ENCODE results near the gene DSCAM.

The DSCAM gene

GRCh38 chr21:40706176-40706575, 140.8 kb downstream of the DSCAM start:
- FAIRE-seq, result no peak

GRCh38 chr21:40704141-40704540, 142.8 kb downstream of the DSCAM start:
- FAIRE-seq, result no peak

DNA sequence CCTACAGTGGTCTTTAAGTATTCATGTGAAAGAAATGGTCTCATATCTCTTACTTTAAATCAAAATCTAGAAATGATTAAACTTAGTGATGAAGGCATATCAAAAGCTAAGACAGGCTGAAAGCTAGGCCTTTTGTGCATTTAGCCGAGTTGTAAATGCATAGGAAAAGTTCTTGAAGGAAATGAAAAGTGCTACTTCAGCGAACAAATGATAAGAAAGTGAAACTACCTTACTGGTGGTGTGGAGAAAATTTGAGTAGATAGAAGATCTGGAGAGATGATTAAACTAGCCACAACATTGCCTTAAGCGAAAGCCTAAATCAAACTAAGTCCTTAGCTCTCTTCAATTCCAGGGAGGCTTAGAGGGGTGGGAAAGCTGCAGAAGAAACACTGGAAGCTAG, 147.6 kb downstream of the DSCAM start:
- FAIRE-seq, result no peak

- FAIRE-seq, result no peak
Measured at GRCh38 chr21:40696246-40696645, 150.7 kb downstream of the DSCAM start.

GRCh38 chr21:40689840-40690360, 157.1 kb downstream of the DSCAM start:
- FAIRE-seq, result no peak

- no peak for FAIRE-seq
Measured at GRCh38 chr21:40689217-40689616, 157.7 kb downstream of the DSCAM start.

- FAIRE-seq, result no peak
Measured at GRCh38 chr21:40688106-40688864, 158.7 kb downstream of the DSCAM start.

GRCh38 chr21:40687625-40688024, 159.3 kb downstream of the DSCAM start:
- no peak for FAIRE-seq

GRCh38 chr21:40686526-40686925, 160.4 kb downstream of the DSCAM start:
- FAIRE-seq, result no peak

DNA sequence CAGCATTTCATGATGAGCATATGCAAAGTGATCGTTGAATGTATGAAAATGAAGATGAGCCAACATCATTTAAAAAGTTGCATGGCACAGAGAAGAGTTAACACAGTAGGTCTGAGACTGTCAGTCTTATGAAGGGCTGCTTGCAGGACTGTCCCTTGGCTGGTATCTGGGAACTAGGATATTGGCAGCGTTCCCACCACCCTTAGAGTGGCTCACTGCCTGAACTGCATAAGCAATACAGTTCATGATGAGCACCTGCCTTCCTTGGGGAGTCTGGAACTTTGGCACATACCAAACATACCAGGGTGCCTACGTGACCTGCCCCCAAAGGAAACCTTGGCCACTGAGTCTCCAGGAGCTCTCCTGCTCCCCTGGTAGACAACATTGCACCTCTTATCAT, 161.8 kb downstream of the DSCAM start:
- no peak for FAIRE-seq

DNA sequence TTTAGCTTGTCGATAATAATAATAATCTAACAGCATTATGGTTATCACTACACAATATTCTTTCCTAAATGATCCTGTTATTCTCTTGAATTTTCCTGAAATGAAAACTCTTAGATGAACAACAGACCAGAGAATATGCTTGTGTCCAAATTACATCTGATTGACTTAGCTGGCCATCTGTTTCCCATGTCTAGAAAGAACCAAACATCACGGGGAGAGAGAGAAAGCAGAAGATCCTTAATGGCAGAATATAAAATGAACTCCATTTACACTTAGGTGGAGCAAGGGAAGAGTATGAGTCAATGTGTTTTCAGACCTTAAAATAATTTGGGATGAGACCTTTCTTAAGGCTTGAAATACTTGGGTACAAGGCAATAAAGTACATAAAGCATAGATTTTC, 162.2 kb downstream of the DSCAM start:
- no peak for FAIRE-seq

DNA sequence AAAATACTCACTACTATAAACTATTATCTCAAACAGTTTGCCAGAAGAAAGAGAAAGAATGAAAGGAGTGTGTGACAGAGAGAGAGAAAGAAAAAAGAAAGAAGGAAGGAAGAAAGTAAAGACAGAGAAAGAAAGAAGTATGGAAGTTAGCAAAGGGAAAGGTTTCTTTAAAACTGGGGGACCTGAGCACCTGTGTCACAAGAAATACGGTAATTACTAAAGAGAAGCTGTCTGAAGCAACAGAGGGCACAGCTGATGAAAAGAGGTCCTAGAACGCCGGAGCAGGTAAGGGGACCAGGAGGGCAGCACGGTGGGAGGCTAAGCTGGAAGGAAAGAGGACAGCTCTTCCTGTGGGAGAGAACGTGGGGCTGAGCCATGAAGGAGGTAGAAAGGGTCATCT, 163.6 kb downstream of the DSCAM start:
- FAIRE-seq, result no peak

DNA sequence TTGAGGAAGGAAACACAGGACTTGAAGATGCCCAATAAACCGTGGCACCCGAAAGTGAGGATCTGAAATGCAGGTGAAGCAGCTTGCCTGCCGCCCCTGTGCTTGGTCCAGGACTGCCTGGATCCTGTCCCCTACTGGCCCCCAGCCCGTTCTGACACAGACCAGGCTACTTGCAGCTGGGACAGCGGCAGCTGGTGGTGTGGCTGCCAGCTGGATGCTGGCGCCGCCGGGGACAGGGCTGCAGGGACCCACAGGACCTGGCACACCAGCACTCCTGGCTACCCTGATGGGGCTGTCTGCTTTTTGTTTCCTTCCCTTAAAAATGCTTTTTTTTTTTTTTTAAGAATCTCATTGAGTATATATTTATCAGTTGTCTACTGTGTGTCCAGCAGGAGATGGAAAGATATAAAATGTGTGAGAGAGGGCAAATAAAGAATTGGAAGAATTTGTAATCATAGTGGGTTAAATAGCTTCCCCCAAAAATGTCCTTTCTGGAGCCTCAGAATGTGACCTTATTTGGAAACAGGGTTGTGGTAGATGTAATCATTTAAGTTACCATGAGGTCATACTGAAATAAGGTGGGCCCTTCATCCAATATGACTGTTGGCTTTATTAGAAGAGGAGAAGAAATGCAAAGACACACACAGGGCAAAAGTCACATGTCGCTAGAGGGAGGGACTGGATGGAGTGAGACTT, 165.6 kb downstream of the DSCAM start:
- FAIRE-seq, result no peak

GRCh38 chr21:40680311-40680710, 166.6 kb downstream of the DSCAM start:
- FAIRE-seq, result no peak

- FAIRE-seq, result no peak
Measured at GRCh38 chr21:40678681-40679284, 168.2 kb downstream of the DSCAM start.

DNA sequence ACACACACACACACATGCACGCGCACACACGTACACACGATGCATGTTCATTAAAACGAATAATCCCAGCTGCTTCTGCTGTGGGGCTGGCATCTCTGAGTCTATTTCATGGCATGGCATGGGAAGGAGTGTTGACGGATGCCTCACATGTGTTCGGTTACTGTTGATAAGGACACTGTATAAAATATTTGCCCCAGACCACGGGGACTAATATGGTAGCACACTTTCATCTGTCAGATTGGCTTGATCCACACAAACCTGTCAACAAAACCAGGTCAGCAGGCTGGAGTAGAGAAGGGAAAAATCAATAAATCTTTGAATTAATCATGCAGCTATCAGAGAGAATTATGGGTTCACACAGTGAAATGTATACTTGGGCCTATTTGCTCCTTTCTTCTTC, 171.9 kb downstream of the DSCAM start:
- FAIRE-seq, result no peak

- FAIRE-seq, result no peak
Measured at GRCh38 chr21:40672602-40673001, 174.4 kb downstream of the DSCAM start.

- FAIRE-seq, result no peak
Measured at GRCh38 chr21:40671716-40672115, 175.2 kb downstream of the DSCAM start.

DNA sequence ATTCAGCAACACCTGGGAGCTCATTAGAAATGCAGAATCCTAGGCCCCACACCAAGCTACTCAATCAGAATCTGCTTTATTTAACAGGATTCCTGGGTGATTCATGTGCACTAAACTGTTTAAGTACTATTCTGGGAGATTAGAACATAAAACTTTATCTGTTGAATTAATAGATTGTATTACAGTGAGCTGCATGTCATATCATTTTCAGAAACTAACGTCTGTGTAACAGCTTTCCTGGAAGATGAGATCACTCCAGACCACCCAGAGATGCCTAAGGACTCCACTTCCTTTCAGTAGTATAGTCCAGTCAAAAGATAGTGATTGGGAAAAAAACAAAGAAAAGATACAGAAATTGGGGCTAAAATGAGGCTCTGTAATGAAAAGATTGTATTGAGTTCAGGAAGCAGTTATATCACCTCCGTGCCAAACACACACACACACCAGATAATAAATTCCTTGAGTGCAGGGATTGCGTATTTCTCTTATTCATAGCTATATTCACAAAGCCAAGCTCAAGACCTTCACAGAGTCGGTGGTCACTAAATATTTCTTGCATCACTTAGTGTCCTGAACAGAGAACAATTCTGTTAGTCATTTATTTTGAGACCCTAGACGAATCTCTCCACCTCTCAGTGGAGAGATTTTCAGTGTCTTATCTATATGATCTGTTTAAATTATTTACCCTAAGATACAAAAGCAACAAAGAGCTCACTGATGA, 178.2 kb downstream of the DSCAM start:
- no peak for FAIRE-seq

DNA sequence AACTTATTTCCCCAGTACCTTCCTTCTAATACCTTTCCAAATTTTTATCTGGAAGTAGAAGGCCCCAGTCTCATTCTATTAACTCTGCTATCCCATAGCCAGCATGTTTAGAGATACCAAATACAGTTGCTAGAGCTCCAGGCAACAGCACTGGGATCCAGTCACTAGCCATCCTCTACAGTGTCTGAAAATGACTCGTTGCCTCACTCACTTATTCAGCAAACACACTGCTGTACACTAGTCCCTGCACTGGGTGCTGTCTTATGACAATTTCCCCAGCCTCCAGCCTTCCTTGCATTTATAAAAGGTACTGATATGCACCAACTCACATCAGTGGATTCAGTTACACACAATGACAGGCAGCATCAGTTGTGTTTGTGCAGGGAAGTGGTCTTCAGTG, 179.0 kb downstream of the DSCAM start:
- FAIRE-seq, result no peak

DNA sequence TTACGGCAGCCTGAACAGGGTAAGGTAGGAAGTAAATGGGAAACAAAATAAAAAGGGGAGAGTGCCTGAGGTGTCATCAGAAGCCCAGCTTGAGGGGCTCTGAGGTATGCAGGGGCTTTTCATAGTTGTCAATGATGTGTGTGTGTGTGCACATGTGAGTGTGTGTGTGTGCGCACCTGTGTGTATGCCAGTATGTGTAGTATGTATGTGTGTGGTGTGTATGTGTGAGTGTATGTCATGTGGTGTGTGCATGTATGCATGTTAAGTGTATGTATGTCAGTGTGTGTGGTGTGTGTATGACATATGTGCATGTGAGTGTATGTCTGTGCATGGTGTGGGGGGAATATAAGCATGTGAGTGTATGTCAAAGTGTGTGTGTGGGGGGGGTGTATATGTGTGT, 184.1 kb downstream of the DSCAM start:
- FAIRE-seq, result no peak

GRCh38 chr21:40660461-40660860, 186.5 kb downstream of the DSCAM start:
- no peak for FAIRE-seq

GRCh38 chr21:40658311-40658710, 188.6 kb downstream of the DSCAM start:
- FAIRE-seq, result no peak
